Measurements from ENCODE around the gene CNOT9. TPM values are rescaled to one million over a fixed set of nuclear protein-coding genes. Genes with fewer than 3 reads are reported as not detected.
"Not testable (repeated sequence)": the region's sequence is repeated elsewhere in the genome, so short reads cannot be mapped to it uniquely, and the experiment has no call there.

The CNOT9 gene, protein sequence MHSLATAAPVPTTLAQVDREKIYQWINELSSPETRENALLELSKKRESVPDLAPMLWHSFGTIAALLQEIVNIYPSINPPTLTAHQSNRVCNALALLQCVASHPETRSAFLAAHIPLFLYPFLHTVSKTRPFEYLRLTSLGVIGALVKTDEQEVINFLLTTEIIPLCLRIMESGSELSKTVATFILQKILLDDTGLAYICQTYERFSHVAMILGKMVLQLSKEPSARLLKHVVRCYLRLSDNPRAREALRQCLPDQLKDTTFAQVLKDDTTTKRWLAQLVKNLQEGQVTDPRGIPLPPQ
- 10 to 100 TPM; 15.7 to 28.2 (median 21.1) TPM for total RNA-seq
- 10 to 100 TPM; 16.9 to 17.6 TPM for polyA plus RNA-seq
- long read RNA-seq, donor 1, full-length matches to known transcripts = 4 of 8 reads
- long read RNA-seq, donor 1, partial matches to known transcripts = 3 of 8 reads
- long read RNA-seq, donor 1, other reads (novel, unspliced or antisense) = 1 of 8 reads
- long read RNA-seq, donor 2, full-length matches to known transcripts = 12 of 15 reads
- long read RNA-seq, donor 2, partial matches to known transcripts = 0 of 15 reads
- long read RNA-seq, donor 2, other reads (novel, unspliced or antisense) = 3 of 15 reads
- long read RNA-seq, donor 3, full-length matches to known transcripts = 29 of 38 reads
- long read RNA-seq, donor 3, partial matches to known transcripts = 0 of 38 reads
- long read RNA-seq, donor 3, other reads (novel, unspliced or antisense) = 9 of 38 reads

DNA sequence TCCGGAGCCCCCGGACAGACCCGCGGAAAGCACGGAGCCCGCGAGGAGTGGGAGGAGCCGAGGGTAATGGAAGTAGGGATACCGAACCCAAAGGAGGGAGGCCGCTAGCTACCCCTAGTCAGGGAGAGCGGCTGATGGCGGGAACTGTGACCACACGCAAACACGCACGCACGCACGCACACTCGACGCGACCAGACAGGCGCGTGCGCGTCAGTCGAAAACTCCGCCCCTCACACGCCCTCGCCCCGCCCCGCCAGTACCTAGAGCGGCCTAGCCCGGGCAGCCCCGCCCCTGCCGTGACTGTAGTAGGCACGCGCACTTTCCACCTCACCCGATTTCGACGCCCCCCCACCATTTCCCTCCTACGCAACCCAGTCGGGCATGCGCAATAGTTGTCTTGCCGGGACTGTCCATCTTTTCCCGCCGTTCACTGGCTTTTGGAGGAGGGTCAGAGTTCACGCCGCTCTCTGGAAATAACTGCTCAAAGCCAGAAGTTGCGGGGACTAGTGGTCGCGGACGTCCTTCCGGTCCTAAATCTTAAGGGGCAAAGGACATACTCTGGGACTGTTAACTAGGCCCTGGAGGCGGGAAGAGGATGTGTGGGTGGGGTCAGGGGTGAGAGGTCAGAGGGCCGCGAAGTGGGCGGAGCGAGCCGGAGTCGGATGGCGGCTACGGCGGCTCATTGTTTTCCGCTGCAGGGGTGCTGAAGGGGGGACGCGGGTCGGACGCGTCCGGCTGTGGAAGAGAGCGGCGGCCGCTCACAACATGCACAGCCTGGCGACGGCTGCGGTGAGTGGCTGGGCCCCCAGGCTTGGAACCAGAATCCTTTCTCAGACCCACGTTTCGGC, at the start of gene CNOT9, which contains the start of gene USP37:
Gene CNOT9, plus strand, starts transcription at position 650 of the 848 bp plus-strand sequence. Its CDS starts 116 bp downstream, at position 766.
Gene USP37, minus strand, starts transcription at position 162 of the 848 bp plus-strand sequence. CDS start 9,698 bp downstream, outside the sequence.
- DNase-seq (peak; percentile 100), ATAC-seq (peak; percentile 97 to 99 (median 98))
- intact Hi-C loops (cut with DNase I) = loop anchor here in 4 of 10 donors (5.0 to 10.0 kb wide), 5 partner anchors 76 to 274 kb away; partner anchors contain the start of genes BCS1L (in 3 of the 4), ZNF142 (in 3 of the 4), CTDSP1 (in 1 of the 4) and TMBIM1 (in 1 of the 4)
- Histone ChIP-seq H3K4me1 (peaks cover 8 to 49% (median 45%) of the 10 kb centered on the region in 9 donors), H3K27ac (peak within 1 kb of the TSS; percentile 68 to 97 (median 94)), H3K4me3 (peak within 1 kb of the TSS; percentile 61 to 96 (median 84)), H3K36me3 (peaks cover 0 to 39% (median 0%) of the 10 kb centered on the region in 9 donors), H3K27me3 (no peaks in the 10 kb centered on the region), H3K9me3 (no peaks in the 10 kb centered on the region)
- TF ChIP-seq, protein P1, sequence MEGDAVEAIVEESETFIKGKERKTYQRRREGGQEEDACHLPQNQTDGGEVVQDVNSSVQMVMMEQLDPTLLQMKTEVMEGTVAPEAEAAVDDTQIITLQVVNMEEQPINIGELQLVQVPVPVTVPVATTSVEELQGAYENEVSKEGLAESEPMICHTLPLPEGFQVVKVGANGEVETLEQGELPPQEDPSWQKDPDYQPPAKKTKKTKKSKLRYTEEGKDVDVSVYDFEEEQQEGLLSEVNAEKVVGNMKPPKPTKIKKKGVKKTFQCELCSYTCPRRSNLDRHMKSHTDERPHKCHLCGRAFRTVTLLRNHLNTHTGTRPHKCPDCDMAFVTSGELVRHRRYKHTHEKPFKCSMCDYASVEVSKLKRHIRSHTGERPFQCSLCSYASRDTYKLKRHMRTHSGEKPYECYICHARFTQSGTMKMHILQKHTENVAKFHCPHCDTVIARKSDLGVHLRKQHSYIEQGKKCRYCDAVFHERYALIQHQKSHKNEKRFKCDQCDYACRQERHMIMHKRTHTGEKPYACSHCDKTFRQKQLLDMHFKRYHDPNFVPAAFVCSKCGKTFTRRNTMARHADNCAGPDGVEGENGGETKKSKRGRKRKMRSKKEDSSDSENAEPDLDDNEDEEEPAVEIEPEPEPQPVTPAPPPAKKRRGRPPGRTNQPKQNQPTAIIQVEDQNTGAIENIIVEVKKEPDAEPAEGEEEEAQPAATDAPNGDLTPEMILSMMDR (IDR thresholded peaks at IDR 0.05) = no peak
- 0% methylated on average over 61 to 77 of the region's 77 CpGs for WGBS, 2 donors

DNA sequence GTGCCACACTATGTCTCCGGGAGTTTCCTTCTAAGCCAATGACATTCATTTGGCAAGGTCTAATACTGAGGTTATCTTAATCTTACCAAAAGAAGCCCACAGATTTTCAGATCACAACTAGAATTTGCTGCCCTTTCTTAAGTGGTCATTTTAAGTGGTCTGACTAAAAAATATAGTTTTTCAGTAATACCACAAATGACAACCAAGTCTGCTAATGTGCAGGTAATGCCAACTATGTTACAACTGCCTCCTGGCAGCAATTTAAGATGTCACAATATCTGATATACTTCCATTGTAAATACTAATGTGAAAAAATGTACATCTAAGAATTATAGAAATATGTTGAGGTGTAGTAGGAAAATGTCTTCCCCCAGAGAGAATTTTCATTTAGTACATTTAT, 49.8 kb upstream of the CNOT9 start:
- TF ChIP-seq, protein P1 (IDR thresholded peaks at IDR 0.05) = no peak
- H3K27ac ChIP-seq = no peak overlapping the region
- 98% methylated on average over 1 of the region's 1 CpG for WGBS, 2 donors
- H3K9me3 ChIP-seq = peaks cover 0 to 6% (median 0%) of the 10 kb centered on the region in 11 donors
- no peak for DNase-seq
- no peak overlapping the region for H3K4me3 ChIP-seq
- ATAC-seq = no peak
- no peaks in the 10 kb centered on the region for H3K27me3 ChIP-seq
- intact Hi-C loops (cut with DNase I) = no loop called here
- peaks cover 0 to 44% (median 0%) of the 10 kb centered on the region in 9 donors for H3K36me3 ChIP-seq
- H3K4me1 ChIP-seq = no peaks in the 10 kb centered on the region

DNA sequence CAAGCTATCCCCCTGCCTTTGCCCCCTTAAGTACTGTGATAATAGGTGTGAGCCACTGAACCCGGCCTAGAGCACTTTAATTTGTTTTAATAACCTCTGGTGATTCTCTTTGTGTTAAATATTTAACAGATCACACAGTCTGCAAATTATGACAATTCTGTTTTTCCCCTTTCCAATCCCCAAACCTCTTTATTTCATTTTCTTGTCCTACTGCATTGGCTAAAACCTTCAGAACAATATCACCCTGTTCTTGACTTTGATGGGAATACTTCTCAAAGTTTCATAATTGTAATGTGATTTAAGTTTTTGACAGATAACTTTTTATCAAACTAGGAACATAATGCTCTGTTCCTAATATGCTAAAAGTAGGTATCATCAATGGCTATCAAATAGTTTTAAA, 45.0 kb upstream of the CNOT9 start:
- intact Hi-C loops (cut with DNase I) = no loop called here
- WGBS, 2 donors = 97 to 100% methylated on average over 1 of the region's 1 CpG

DNA sequence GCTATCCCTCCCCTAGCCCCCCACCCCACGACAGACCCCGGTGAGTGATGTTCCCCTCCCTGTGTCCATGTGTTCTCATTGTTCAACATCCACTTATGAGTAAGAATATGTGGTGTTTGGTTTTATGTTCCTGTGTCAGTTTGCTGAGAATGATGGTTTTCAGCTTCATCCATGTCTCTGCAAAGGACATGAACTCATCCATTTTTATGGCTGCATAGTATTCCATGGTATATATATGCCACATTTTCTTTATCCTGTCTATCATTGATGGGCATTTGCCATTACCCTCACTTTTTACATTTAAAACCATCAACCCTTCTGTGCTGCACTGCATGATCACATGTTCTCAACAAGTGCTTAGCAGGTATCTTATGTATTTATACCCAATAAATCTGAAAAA, 40.2 kb upstream of the CNOT9 start:
- H3K4me3 ChIP-seq; DNase-seq; ATAC-seq; H3K4me1 ChIP-seq; H3K27me3 ChIP-seq; H3K27ac ChIP-seq; intact Hi-C loops (cut with DNase I): not testable (repeated sequence)
- Histone ChIP-seq H3K9me3 (peaks cover 0 to 17% (median 0%) of the 10 kb centered on the region in 11 donors), H3K36me3 (peaks cover 0 to 100% (median 43%) of the 10 kb centered on the region in 9 donors)
- WGBS, 2 donors = 98 to 99% methylated on average over 2 of the region's 2 CpGs

More for the DNA sequence above, 45.0 kb upstream of the CNOT9 start:
- Histone ChIP-seq H3K36me3 (peaks cover 0 to 80% (median 25%) of the 10 kb centered on the region in 9 donors), H3K9me3 (peaks cover 0 to 19% (median 0%) of the 10 kb centered on the region in 11 donors), H3K27ac (no peak overlapping the region), H3K4me1 (no peaks in the 10 kb centered on the region), H3K4me3 (no peak overlapping the region), H3K27me3 (no peaks in the 10 kb centered on the region)
- TF ChIP-seq, protein P1 (IDR thresholded peaks at IDR 0.05) = no peak
- ATAC-seq (no peak), DNase-seq (no peak)

Data from heart right ventricle (tissue), 16 donors.